ENCODE results near the gene CALD1.

CALD1 gene

GRCh38 chr7:134770676-134771075 is 8.8 kb upstream of the CALD1 start:
- Histone ChIP-seq H3K9ac (ENCODE audit: low read depth, low read length, poor library complexity, severe bottlenecking) (no peak overlapping the region), H3K4me1 (ENCODE audit: insufficient read depth, low read length, poor library complexity, severe bottlenecking) (no peaks in the 10 kb centered on the region)
- no peak for TF ChIP-seq CTCF (conservative IDR thresholded peaks at IDR 0.05; ENCODE audit: low read length)
- no peak for TF ChIP-seq EZH2phosphoT487 (IDR thresholded peaks at IDR 0.05; ENCODE audit: borderline replicate concordance)

GRCh38 chr7:134771111-134771510 is 8.3 kb upstream of the CALD1 start:
- no peaks in the 10 kb centered on the region for H3K79me2 ChIP-seq (ENCODE audit: insufficient read depth, low read length)
- no peak overlapping the region for H3K9ac ChIP-seq (ENCODE audit: low read depth, low read length, poor library complexity, severe bottlenecking)
- no peak for TF ChIP-seq EZH2phosphoT487 (IDR thresholded peaks at IDR 0.05; ENCODE audit: borderline replicate concordance)
- no peak for TF ChIP-seq CTCF (conservative IDR thresholded peaks at IDR 0.05; ENCODE audit: low read length)
- no peak overlapping the region for H2AFZ ChIP-seq (ENCODE audit: low read length)
- H3K4me2 ChIP-seq (ENCODE audit: low read depth, low read length, poor library complexity, severe bottlenecking): no peak overlapping the region
- no peaks in the 10 kb centered on the region for H3K4me1 ChIP-seq (ENCODE audit: insufficient read depth, low read length, poor library complexity, severe bottlenecking)
- H4K20me1 ChIP-seq (ENCODE audit: insufficient read depth, low read length, poor library complexity, severe bottlenecking): no peaks in the 10 kb centered on the region
- H3F3A ChIP-seq (ENCODE audit: low read depth): no peaks in the 10 kb centered on the region
- no peaks in the 10 kb centered on the region for H3K27me3 ChIP-seq (ENCODE audit: insufficient read depth, low read length, poor library complexity, severe bottlenecking)
- H3K4me3 ChIP-seq (ENCODE audit: low read length, poor library complexity, severe bottlenecking): no peak overlapping the region
- no peaks in the 10 kb centered on the region for H3K9me3 ChIP-seq (ENCODE audit: insufficient read depth, low read depth, low read length)
- H3K9me2 ChIP-seq (replicated peaks; ENCODE audit: low read depth, low read length): no peaks in the 10 kb centered on the region
- no peaks in the 10 kb centered on the region for H3K36me3 ChIP-seq (ENCODE audit: insufficient read depth, low read length)

More at GRCh38 chr7:134770676-134771075, 8.8 kb upstream of the CALD1 start:
- no peaks in the 10 kb centered on the region for H3K9me3 ChIP-seq (ENCODE audit: insufficient read depth, low read depth, low read length)
- no peak overlapping the region for H2AFZ ChIP-seq (ENCODE audit: low read length)
- no peaks in the 10 kb centered on the region for H3K9me2 ChIP-seq (replicated peaks; ENCODE audit: low read depth, low read length)
- H3K36me3 ChIP-seq (ENCODE audit: insufficient read depth, low read length): no peaks in the 10 kb centered on the region
- H3K4me3 ChIP-seq (ENCODE audit: low read length, poor library complexity, severe bottlenecking): no peak overlapping the region
- no peaks in the 10 kb centered on the region for H3K79me2 ChIP-seq (ENCODE audit: insufficient read depth, low read length)
- H3K4me2 ChIP-seq (ENCODE audit: low read depth, low read length, poor library complexity, severe bottlenecking): no peak overlapping the region
- no peaks in the 10 kb centered on the region for H4K20me1 ChIP-seq (ENCODE audit: insufficient read depth, low read length, poor library complexity, severe bottlenecking)
- H3F3A ChIP-seq (ENCODE audit: low read depth): no peaks in the 10 kb centered on the region
- H3K27me3 ChIP-seq (ENCODE audit: insufficient read depth, low read length, poor library complexity, severe bottlenecking): no peaks in the 10 kb centered on the region

GRCh38 chr7:134771889-134772288 is 7.5 kb upstream of the CALD1 start:
- Histone ChIP-seq H3K9me3 (ENCODE audit: insufficient read depth, low read depth, low read length) (no peaks in the 10 kb centered on the region), H3K27me3 (ENCODE audit: insufficient read depth, low read length, poor library complexity, severe bottlenecking) (no peaks in the 10 kb centered on the region), H2AFZ (ENCODE audit: low read length) (no peak overlapping the region), H3F3A (ENCODE audit: low read depth) (no peaks in the 10 kb centered on the region), H3K9me2 (replicated peaks; ENCODE audit: low read depth, low read length) (no peaks in the 10 kb centered on the region), H3K9ac (ENCODE audit: low read depth, low read length, poor library complexity, severe bottlenecking) (no peak overlapping the region), H3K4me1 (ENCODE audit: insufficient read depth, low read length, poor library complexity, severe bottlenecking) (no peaks in the 10 kb centered on the region), H3K79me2 (ENCODE audit: insufficient read depth, low read length) (no peaks in the 10 kb centered on the region), H4K20me1 (ENCODE audit: insufficient read depth, low read length, poor library complexity, severe bottlenecking) (no peaks in the 10 kb centered on the region), H3K36me3 (ENCODE audit: insufficient read depth, low read length) (no peaks in the 10 kb centered on the region), H3K4me2 (ENCODE audit: low read depth, low read length, poor library complexity, severe bottlenecking) (no peak overlapping the region), H3K4me3 (ENCODE audit: low read length, poor library complexity, severe bottlenecking) (no peak overlapping the region)
- TF ChIP-seq CTCF (conservative IDR thresholded peaks at IDR 0.05; ENCODE audit: low read length): no peak

Measured in Loucy (cell line).